BLaER1 treated with 17β-estradiol and CSF1 and Interleukin-3, amounts not matched to agents 10 nM and 100 nM (cell line): Measurements from ENCODE around the gene MYOZ2.
A peak's percentile ranks its signal among the peaks of the same experiment; 100 is the strongest.

ENCODE experiments used
- H3K27ac ChIP-seq, 11 experiments: shearing (Covaris generic); formaldehyde crosslinking; 2 replicates each; pipeline ENCODE4 v1.8.1; 2022
- H3K27me3 ChIP-seq, 11 experiments: shearing (Covaris generic); formaldehyde crosslinking; 2 replicates each; pipeline ENCODE4 v1.8.1; 2022
- H3K36me3 ChIP-seq, 11 experiments: shearing (Covaris generic); formaldehyde crosslinking; 2 replicates each; pipeline ENCODE4 v1.8.1; 2022
- H3K4me1 ChIP-seq, 10 experiments: shearing (Covaris generic); formaldehyde crosslinking; 2 replicates each; pipeline ENCODE4 v1.8.1; 2022
- H3K4me2 ChIP-seq, 11 experiments: shearing (Covaris generic); formaldehyde crosslinking; 2 replicates each; pipeline ENCODE4 v1.8.1; 2022
- H3K4me3 ChIP-seq, 10 experiments: shearing (Covaris generic); formaldehyde crosslinking; 2 replicates each; pipeline ENCODE4 v1.8.1; 2022
- H3K9ac ChIP-seq, 11 experiments: shearing (Covaris generic); formaldehyde crosslinking; 2 replicates each; pipeline ENCODE4 v1.8.1; 2022
- H3K9me3 ChIP-seq, 11 experiments: shearing (Covaris generic); formaldehyde crosslinking; replicated peaks in 1 of 11; 2 replicates each; pipeline ENCODE4 v1.8.1; 2022
- H4K20me1 ChIP-seq, 11 experiments: shearing (Covaris generic); formaldehyde crosslinking; 2 replicates each; pipeline ENCODE4 v1.8.1; 2022
- Cebpa-rat ChIP-seq, 11 experiments: shearing (Covaris generic); IDR thresholded peaks; 2 replicates each; pipeline ENCODE4 v1.8.1; 2022

The MYOZ2 gene

GRCh38 chr4:119116925-119117900 is 18.4 kb upstream of the MYOZ2 start:
- no peak overlapping the region for H3K27ac ChIP-seq
- TF ChIP-seq Cebpa-rat (IDR thresholded peaks at IDR 0.05): no peak
- H3K9me3 ChIP-seq: peaks cover 0 to 8% (median 0%) of the 10 kb centered on the region in 11 experiments; a peak in 2 of 22 replicates

GRCh38 chr4:119118397-119118796 is 17.2 kb upstream of the MYOZ2 start:
- Histone ChIP-seq H3K4me3 (no peak overlapping the region), H3K9ac (no peak overlapping the region), H3K4me1 (peaks cover 0 to 45% (median 8%) of the 10 kb centered on the region in 10 experiments; a peak in 13 of 20 replicates), H3K36me3 (no peaks in the 10 kb centered on the region), H4K20me1 (no peaks in the 10 kb centered on the region), H3K9me3 (peaks cover 0 to 8% (median 0%) of the 10 kb centered on the region in 11 experiments; a peak in 2 of 22 replicates), H3K4me2 (peak overlapping the region in 5 of 11 experiments; percentile 3 to 58 (median 11); a peak in 5 of 22 replicates), H3K27ac (no peak overlapping the region), H3K27me3 (no peaks in the 10 kb centered on the region)
- no peak for TF ChIP-seq Cebpa-rat (IDR thresholded peaks at IDR 0.05)

More at GRCh38 chr4:119116925-119117900, 18.4 kb upstream of the MYOZ2 start:
- Histone ChIP-seq H3K4me2 (peak overlapping the region in 2 of 11 experiments; percentile 4 to 63; a peak in 3 of 22 replicates), H4K20me1 (no peaks in the 10 kb centered on the region), H3K36me3 (no peaks in the 10 kb centered on the region), H3K4me3 (no peak overlapping the region), H3K27me3 (no peaks in the 10 kb centered on the region), H3K4me1 (peaks cover 0 to 56% (median 17%) of the 10 kb centered on the region in 10 experiments; a peak in 14 of 20 replicates), H3K9ac (no peak overlapping the region)

GRCh38 chr4:119124352-119124751 is 11.3 kb upstream of the MYOZ2 start:
- no peaks in the 10 kb centered on the region for H4K20me1 ChIP-seq
- no peak overlapping the region for H3K27ac ChIP-seq
- no peak overlapping the region for H3K4me3 ChIP-seq
- TF ChIP-seq Cebpa-rat (IDR thresholded peaks at IDR 0.05): no peak
- peaks cover 0 to 32% (median 3%) of the 10 kb centered on the region in 10 experiments; a peak in 6 of 20 replicates for H3K4me1 ChIP-seq
- no peak overlapping the region for H3K9ac ChIP-seq
- peak overlapping the region in 6 of 11 experiments; percentile 6 to 78 (median 33); a peak in 6 of 22 replicates for H3K4me2 ChIP-seq
- H3K27me3 ChIP-seq: no peaks in the 10 kb centered on the region
- H3K9me3 ChIP-seq: peaks cover 0 to 8% (median 0%) of the 10 kb centered on the region in 11 experiments; a peak in 2 of 22 replicates
- no peaks in the 10 kb centered on the region for H3K36me3 ChIP-seq

- no peaks in the 10 kb centered on the region for H3K36me3 ChIP-seq
- no peaks in the 10 kb centered on the region for H4K20me1 ChIP-seq
- H3K27me3 ChIP-seq: no peaks in the 10 kb centered on the region
- H3K9me3 ChIP-seq: peaks cover 0 to 8% (median 0%) of the 10 kb centered on the region in 11 experiments; a peak in 2 of 22 replicates
- no peak overlapping the region for H3K27ac ChIP-seq
- H3K4me3 ChIP-seq: no peak overlapping the region
- H3K4me2 ChIP-seq: peak overlapping the region in 2 of 11 experiments; percentile 15 to 24; a peak in 2 of 22 replicates
- no peak for TF ChIP-seq Cebpa-rat (IDR thresholded peaks at IDR 0.05)
- H3K4me1 ChIP-seq: peaks cover 0 to 32% (median 3%) of the 10 kb centered on the region in 10 experiments; a peak in 6 of 20 replicates
- no peak overlapping the region for H3K9ac ChIP-seq
These were observed 9.7 kb upstream of the MYOZ2 start for GRCh38 chr4:119125931-119126330.

- no peak overlapping the region for H3K27ac ChIP-seq
- no peak for TF ChIP-seq Cebpa-rat (IDR thresholded peaks at IDR 0.05)
- H3K27me3 ChIP-seq: no peaks in the 10 kb centered on the region
- no peak overlapping the region for H3K4me2 ChIP-seq
- no peaks in the 10 kb centered on the region for H3K36me3 ChIP-seq
- no peak overlapping the region for H3K4me3 ChIP-seq
- H3K4me1 ChIP-seq: peaks cover 0 to 32% (median 3%) of the 10 kb centered on the region in 10 experiments; a peak in 6 of 20 replicates
- H3K9ac ChIP-seq: no peak overlapping the region
- H3K9me3 ChIP-seq: no peaks in the 10 kb centered on the region
- H4K20me1 ChIP-seq: no peaks in the 10 kb centered on the region
These were observed 7.5 kb upstream of the MYOZ2 start for GRCh38 chr4:119128148-119128547.

GRCh38 chr4:119130365-119131065 is 5.1 kb upstream of the MYOZ2 start:
- Histone ChIP-seq H3K27ac (no peak overlapping the region), H3K4me3 (no peak overlapping the region), H3K27me3 (no peaks in the 10 kb centered on the region), H3K4me1 (peaks cover 0 to 16% (median 0%) of the 10 kb centered on the region in 10 experiments; a peak in 5 of 20 replicates), H4K20me1 (no peaks in the 10 kb centered on the region), H3K4me2 (no peak overlapping the region), H3K9ac (no peak overlapping the region), H3K36me3 (no peaks in the 10 kb centered on the region), H3K9me3 (no peaks in the 10 kb centered on the region)
- no peak for TF ChIP-seq Cebpa-rat (IDR thresholded peaks at IDR 0.05)

GRCh38 chr4:119131164-119131563 is 4.5 kb upstream of the MYOZ2 start:
- H3K4me2 ChIP-seq: no peak overlapping the region
- peaks cover 0 to 12% (median 0%) of the 10 kb centered on the region in 10 experiments; a peak in 4 of 20 replicates for H3K4me1 ChIP-seq
- TF ChIP-seq Cebpa-rat (IDR thresholded peaks at IDR 0.05): no peak
- H3K9me3 ChIP-seq: no peaks in the 10 kb centered on the region
- H3K27me3 ChIP-seq: no peaks in the 10 kb centered on the region
- H3K27ac ChIP-seq: no peak overlapping the region
- no peaks in the 10 kb centered on the region for H3K36me3 ChIP-seq
- H3K9ac ChIP-seq: no peak overlapping the region
- no peak overlapping the region for H3K4me3 ChIP-seq
- H4K20me1 ChIP-seq: no peaks in the 10 kb centered on the region

- no peak for TF ChIP-seq Cebpa-rat (IDR thresholded peaks at IDR 0.05)
These were observed 3.3 kb upstream of the MYOZ2 start for GRCh38 chr4:119132306-119132705.

DNA sequence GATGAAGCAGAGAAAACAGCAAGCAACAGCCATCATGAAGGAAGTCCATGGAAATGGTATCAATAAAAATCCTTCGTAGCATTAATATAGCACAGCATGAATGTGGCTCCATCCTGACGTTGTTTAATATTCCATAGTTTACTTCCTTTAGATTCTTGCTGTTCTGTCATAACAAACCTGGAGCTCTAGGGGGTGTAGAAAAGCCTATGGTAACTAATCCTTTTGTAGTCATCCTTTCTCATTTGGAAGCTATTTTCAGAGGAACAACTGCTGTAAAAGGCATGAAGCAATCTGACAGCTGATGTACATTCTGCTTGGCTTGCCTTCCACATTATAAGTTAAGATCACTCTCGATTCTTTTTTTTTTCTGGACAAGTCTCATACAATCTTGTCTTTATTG is 914 bp downstream of the MYOZ2 start:
- Histone ChIP-seq H3K4me1 (peaks cover 19 to 33% (median 26%) of the 10 kb centered on the region in 10 experiments), H3K9ac (no peak overlapping the region), H3K9me3 (no peaks in the 10 kb centered on the region), H4K20me1 (no peaks in the 10 kb centered on the region), H3K36me3 (no peaks in the 10 kb centered on the region), H3K4me2 (no peak overlapping the region), H3K27ac (no peak overlapping the region), H3K27me3 (no peaks in the 10 kb centered on the region), H3K4me3 (no peak overlapping the region)
- no peak for TF ChIP-seq Cebpa-rat (IDR thresholded peaks at IDR 0.05)

More at GRCh38 chr4:119132306-119132705, 3.3 kb upstream of the MYOZ2 start:
- Histone ChIP-seq H3K9me3 (no peaks in the 10 kb centered on the region), H3K4me3 (no peak overlapping the region), H3K27ac (no peak overlapping the region), H3K9ac (no peak overlapping the region), H4K20me1 (no peaks in the 10 kb centered on the region), H3K4me2 (no peak overlapping the region), H3K4me1 (peaks cover 0 to 8% (median 0%) of the 10 kb centered on the region in 10 experiments; a peak in 4 of 20 replicates), H3K36me3 (no peaks in the 10 kb centered on the region), H3K27me3 (no peaks in the 10 kb centered on the region)
